ENCODE data around the gene PPP1R13B.

- no peak for TF ChIP-seq CTCF (IDR thresholded peaks at IDR 0.05; ENCODE audit: low read depth, low read length)
- no peak for TF ChIP-seq POLR2A (IDR thresholded peaks at IDR 0.05; ENCODE audit: extremely low read depth, insufficient read length)
These were observed 118.7 kb downstream of the PPP1R13B start for GRCh38 chr14:103728721-103729120.

Data from NB4 (cell line).